Right hindlimb (tissue), 1 donor: ENCODE results near the gene PTPRT.

Experiments
- DNase-seq: peaks from one replicate; pipeline ENCODE4 v3.0.0-alpha.2; 2018

Gene PTPRT

GRCh38 chr20:42700372-42700771 is 489.3 kb downstream of the PTPRT start:
- no peak for DNase-seq

- no peak for DNase-seq
Measured at GRCh38 chr20:42697962-42698361, 491.7 kb downstream of the PTPRT start.

- no peak for DNase-seq
Measured at GRCh38 chr20:42690842-42691437, 498.8 kb downstream of the PTPRT start.

GRCh38 chr20:42688576-42688975 is 501.1 kb downstream of the PTPRT start:
- DNase-seq, result peak; percentile 28

- no peak for DNase-seq
Measured at GRCh38 chr20:42686057-42686456, 503.6 kb downstream of the PTPRT start.

GRCh38 chr20:42678895-42679294 is 510.8 kb downstream of the PTPRT start:
- no peak for DNase-seq

- DNase-seq, result no peak
Measured at GRCh38 chr20:42656130-42656529, 533.6 kb downstream of the PTPRT start.

- no peak for DNase-seq
Measured at GRCh38 chr20:42652266-42652665, 537.4 kb downstream of the PTPRT start.

- no peak for DNase-seq
Measured at GRCh38 chr20:42650191-42650746, 539.4 kb downstream of the PTPRT start.

GRCh38 chr20:42649748-42650147 is 540.0 kb downstream of the PTPRT start:
- no peak for DNase-seq

GRCh38 chr20:42646250-42646649 is 543.5 kb downstream of the PTPRT start:
- no peak for DNase-seq

- DNase-seq, result no peak
Measured at GRCh38 chr20:42641886-42642285, 547.8 kb downstream of the PTPRT start.

- no peak for DNase-seq
Measured at GRCh38 chr20:42639140-42639539, 550.6 kb downstream of the PTPRT start.

- no peak for DNase-seq
Measured at GRCh38 chr20:42635699-42636411, 553.9 kb downstream of the PTPRT start.

- no peak for DNase-seq
Measured at GRCh38 chr20:42634156-42634555, 555.5 kb downstream of the PTPRT start.

GRCh38 chr20:42628683-42629082 is 561.0 kb downstream of the PTPRT start:
- no peak for DNase-seq

GRCh38 chr20:42613076-42613475 is 576.6 kb downstream of the PTPRT start:
- peak; percentile 40 for DNase-seq

- peak; percentile 47 for DNase-seq
Measured at GRCh38 chr20:42611889-42612837, 577.5 kb downstream of the PTPRT start.

GRCh38 chr20:42611423-42611822 is 578.3 kb downstream of the PTPRT start:
- DNase-seq, result no peak

- no peak for DNase-seq
Measured at GRCh38 chr20:42610070-42610469, 579.6 kb downstream of the PTPRT start.

GRCh38 chr20:42609618-42610017 is 580.1 kb downstream of the PTPRT start:
- DNase-seq, result no peak

GRCh38 chr20:42604998-42605956 is 584.4 kb downstream of the PTPRT start:
- no peak for DNase-seq
